GM12892 (cell line): Measurements from ENCODE around the gene FAM180B.
A peak's percentile ranks its signal among the peaks of the same experiment; 100 is the strongest.

ENCODE experiments used
- DNase-seq: peaks from one replicate; pipeline ENCODE4 v3.0.0; 2011; ENCODE audit not compliant: insufficient read length
- FAIRE-seq: peaks from 2 replicates; lab custom pipeline; 2011; peaks lifted over from hg19 to GRCh38; lab: Jason Lieb, UNC
- POLR2A ChIP-seq: IDR thresholded peaks from 2 replicates; pipeline ENCODE4 v1.6.1; 2011; ENCODE audit warnings: low read depth, low read length, control low read depth
- POLR2AphosphoS5 ChIP-seq: IDR thresholded peaks from 2 replicates; pipeline ENCODE4 v1.6.1; 2011; ENCODE audit warnings: low read depth, low read length, control low read depth
- TAF1 ChIP-seq: IDR thresholded peaks from 2 replicates; pipeline ENCODE4 v1.6.1; 2011; ENCODE audit warnings: low read depth, mild to moderate bottlenecking, control low read depth, low read length, borderline replicate concordance

FAM180B gene

DNA sequence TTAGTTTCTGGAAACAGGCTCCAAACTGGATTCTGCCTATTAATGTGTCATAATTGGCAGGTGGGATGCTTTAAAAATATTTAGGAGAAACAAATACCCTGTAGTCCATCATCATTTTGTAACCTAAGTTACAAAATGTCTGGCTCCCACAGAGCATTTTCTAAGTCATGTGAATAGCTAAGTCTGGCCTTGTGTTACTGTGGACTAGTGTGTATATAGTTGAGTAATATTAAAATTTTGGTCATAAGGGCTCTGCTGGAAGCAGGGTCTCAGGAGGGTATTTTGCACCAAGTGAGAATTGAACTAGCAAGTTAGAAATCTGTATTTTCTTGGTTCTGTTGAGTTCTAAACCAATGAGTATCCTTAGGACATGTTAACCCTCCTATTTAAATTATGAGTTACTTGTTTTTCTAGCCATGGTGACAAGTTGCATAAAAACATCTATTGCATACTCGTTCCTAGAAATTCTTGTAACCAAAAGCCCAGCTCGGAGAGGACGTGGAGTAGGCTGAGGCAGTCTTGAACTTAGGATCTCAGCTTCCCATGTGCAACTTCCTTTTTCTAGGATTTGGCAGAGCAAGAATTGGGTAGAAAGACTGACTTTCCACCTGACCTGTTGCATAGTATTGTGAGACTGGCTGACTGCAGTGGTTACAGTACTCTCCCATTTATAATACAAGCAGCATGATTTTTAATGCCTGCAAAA is 15.7 kb upstream of the FAM180B start:
- TF ChIP-seq POLR2AphosphoS5 (no peak), POLR2A (0 out of 2 replicates have a peak, but pooled peaks have one; percentile 25), TAF1 (no peak)

DNA sequence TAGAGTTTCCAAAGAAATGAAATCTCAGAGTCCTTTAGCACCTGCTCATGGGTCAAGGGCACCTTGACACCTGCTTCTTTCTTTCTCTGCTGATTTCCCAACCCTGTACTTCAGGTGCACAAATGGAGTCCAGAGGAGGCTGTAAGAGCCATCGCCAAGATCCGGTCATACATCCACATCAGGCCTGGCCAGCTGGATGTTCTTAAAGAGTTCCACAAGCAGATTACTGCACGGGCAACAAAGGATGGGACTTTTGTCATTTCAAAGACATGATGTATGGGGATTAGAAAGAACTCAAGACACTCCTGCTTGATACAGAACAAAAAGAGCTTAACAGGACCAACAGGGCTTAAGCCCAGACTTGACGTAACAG is 15.1 kb upstream of the FAM180B start:
- FAIRE-seq (no peak), DNase-seq (no peak)
- no peak for TF ChIP-seq TAF1
- no peak for TF ChIP-seq POLR2AphosphoS5

More for the DNA sequence above, 15.7 kb upstream of the FAM180B start:
- no peak for FAIRE-seq
- no peak for DNase-seq

DNA sequence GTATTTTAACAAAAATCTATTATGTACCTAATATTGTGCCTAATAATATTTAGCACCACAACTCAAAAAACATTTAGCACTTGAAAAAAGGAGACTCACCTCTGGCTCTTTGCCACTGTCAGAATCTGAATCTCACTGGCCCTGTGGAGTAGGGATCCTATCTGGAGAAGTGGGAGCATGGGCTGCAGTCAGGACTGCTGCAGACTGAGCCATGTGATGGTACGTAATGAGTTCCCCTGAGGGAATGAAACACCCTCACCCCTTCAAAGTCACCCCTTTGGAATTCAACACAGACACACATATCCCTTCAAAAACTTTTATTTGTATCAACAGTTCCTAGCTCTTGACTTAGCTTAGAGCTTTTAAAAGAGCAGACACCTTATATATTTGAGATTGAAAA is 14.6 kb upstream of the FAM180B start:
- no peak for DNase-seq
- TF ChIP-seq POLR2A (no peak), TAF1 (no peak), POLR2AphosphoS5 (no peak)
- no peak for FAIRE-seq

GRCh38 chr11:47572715-47573255 is 13.7 kb upstream of the FAM180B start:
- DNase-seq (no peak), FAIRE-seq (no peak)
- no peak for TF ChIP-seq TAF1
- peak; percentile 16; the same call in 1 of the 2 replicates for TF ChIP-seq POLR2AphosphoS5
- TF ChIP-seq POLR2A = no peak

DNA sequence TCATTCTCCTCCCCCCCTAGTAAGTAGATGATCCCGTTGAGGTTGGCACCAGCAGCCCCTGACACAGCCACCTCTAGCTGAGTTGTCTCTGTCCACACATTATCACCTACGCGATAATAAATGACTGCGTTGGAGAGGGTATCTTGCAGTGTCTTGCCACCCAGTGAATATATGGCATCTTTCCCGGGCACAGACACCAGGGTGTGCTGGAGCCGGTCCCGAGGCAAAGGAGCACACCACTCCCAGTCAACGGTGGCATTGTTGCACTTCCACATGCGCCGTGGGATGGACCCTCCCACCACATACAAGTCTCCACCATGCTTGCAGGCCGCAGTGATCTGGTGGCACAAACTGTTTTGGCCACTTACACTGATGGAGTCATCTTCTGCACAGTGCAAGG is 13.2 kb upstream of the FAM180B start:
- FAIRE-seq (no peak), DNase-seq (no peak)
- TF ChIP-seq POLR2A = no peak
- TF ChIP-seq TAF1 = no peak
- TF ChIP-seq POLR2AphosphoS5 = no peak; the same call in 1 of the 2 replicates

DNA sequence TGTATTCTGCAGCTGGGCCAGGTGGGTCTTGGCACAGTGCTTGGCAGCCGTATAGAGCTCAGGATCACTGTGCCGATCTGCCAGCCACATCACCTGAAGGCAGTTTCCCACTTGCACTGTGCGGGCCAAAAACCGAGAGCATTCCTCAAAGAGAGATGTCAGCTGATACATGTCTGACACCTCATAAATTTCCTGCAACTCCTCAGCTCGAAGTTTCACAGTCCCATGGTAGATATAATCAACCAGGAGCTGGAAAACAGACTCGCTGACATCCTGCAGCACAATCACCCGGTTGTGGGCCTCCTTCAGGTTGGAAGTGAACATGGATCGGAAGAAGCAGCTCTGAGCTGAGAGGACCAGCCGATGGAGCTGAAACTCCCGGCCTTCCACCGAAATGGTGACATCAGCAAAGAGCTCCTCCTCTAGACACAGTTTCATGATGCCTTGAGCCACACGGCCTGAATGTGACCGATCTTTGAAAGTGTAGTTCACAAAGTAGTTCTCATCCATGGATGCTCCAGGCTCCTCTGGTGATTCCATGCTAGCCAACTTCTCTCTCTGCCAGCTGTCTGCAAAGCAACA is 8.9 kb upstream of the FAM180B start:
- no peak for DNase-seq
- no peak for FAIRE-seq
- TF ChIP-seq POLR2AphosphoS5 (no peak), TAF1 (no peak), POLR2A (no peak)

DNA sequence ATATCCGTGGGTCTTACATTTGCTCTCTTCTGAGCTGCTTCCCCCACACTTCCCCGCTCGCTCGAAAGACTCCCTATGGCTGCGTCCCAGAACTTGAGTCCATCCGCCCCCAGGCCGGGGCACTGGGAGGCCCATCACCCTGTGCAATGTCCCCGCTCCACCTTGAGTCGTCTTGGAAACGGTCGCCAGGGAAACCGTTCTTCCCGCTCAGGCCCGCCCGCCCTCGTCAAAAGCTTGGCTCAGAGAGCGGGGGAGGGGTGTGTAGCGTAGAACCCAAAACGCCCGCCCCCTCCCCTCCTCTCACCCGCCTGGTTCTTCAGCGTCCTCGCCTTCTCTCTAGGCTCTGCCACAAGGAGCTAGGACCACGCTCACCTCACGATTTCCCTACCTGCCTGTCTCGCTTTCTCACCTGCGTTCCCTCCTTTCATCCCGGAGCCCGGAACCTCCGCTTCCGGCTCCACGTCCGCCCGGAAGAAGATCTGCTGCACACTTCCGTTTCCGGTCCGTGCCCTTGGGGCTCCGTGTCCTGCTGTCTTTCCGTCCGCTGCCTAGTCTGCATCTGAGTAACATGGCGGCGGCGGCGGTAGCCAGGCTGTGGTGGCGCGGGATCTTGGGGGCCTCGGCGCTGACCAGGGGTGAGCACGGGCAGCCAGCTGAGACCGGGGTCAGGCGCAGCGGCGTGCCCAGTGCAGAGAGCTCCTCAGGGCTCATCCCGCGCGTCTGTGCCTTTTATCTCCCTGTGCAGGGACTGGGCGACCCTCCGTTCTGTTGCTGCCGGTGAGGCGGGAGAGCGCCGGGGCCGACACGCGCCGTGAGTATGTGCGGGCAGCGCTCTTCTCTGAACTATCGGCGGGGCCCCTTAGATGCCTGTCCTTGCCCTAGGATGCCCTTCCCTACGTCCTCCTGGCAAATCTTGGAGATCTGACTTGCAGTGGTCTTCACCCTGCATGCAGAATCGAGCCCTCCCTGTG is 7.7 kb upstream of the FAM180B start, which contains the start of the genes KBTBD4 and NDUFS3:
Gene KBTBD4, minus strand, starts transcription at position 447 of the 971 bp plus-strand sequence. Its CDS starts 19 bp downstream, at position 428.
Gene NDUFS3, plus strand, starts transcription at position 551 of the 971 bp plus-strand sequence. Its CDS starts 18 bp downstream, at position 569.
- peak; percentile 85 for DNase-seq
- TF ChIP-seq TAF1 = peak; percentile 97
- TF ChIP-seq POLR2A = peak; percentile 87
- TF ChIP-seq POLR2AphosphoS5 = peak; percentile 90
- peak; percentile 90 for FAIRE-seq

DNA sequence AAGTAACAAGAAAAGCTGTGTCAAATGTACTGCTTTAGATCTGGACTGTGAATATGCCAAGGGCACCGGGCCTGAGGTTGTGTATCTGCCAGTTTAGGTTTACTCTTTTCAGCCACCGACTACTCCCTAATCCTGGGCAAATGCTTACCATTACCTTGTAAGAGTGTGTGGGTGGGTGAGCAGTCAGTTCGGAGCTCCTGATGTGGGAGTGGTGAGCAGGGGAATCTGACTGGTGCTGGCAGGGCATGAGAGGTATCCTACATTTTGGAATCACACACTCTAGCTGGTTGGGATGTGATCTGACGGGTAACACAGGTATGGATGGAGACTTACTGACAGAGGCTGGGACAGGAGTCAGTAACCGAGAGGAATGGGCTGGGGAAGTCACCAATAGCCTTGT is 2.6 kb upstream of the FAM180B start:
- no peak for FAIRE-seq
- TF ChIP-seq POLR2AphosphoS5 = no peak
- no peak for TF ChIP-seq POLR2A
- TF ChIP-seq TAF1 = no peak

GRCh38 chr11:47587039-47587716 is 700 bp downstream of the FAM180B start:
- FAIRE-seq = no peak
- no peak for DNase-seq
- TF ChIP-seq TAF1 (no peak), POLR2A (no peak), POLR2AphosphoS5 (no peak)

More for the DNA sequence above, 2.6 kb upstream of the FAM180B start:
- no peak for DNase-seq

DNA sequence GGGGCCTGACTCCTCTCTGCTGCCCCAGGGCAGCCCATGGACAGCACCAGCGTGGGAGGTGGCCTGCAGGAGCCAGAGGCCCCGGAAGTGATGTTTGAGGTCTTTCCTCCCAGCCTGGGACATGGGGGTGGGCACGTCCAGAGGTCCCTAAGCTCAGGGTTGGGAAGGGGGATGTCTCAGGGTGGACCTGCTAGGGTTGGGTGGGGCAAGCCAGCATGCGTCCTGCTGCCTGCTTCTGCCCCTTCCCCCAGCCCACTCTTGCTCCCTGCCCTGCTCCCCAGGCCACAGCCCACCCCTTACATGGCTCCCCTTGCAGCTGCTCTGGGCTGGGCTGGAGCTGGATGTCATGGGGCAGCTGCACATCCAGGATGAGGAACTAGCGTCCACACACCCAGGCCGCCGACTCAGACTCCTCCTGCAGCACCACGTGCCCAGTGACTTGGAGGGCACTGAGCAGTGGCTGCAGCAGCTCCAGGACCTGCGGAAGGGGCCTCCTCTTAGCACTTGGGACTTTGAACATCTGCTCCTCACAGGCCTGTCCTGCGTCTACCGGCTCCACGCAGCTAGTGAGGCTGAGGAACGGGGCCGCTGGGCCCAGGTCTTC is 1.3 kb downstream of the FAM180B start:
- no peak for TF ChIP-seq TAF1
- DNase-seq (no peak), FAIRE-seq (no peak)
